ENCODE results near the gene GRID1.

GRID1 gene

GRCh38 chr10:85888004-85888403 lies 478.6 kb downstream of the GRID1 start:
- no peak for TF ChIP-seq YY1 (IDR thresholded peaks at IDR 0.05; ENCODE audit: insufficient read depth, insufficient read length)
- no peak for TF ChIP-seq SUZ12 (IDR thresholded peaks at IDR 0.05; ENCODE audit: extremely low read depth, insufficient read depth, insufficient read length)
- TF ChIP-seq ZNF274 (IDR thresholded peaks at IDR 0.05; ENCODE audit: low read depth, low read length) = no peak
- no peaks in the 10 kb centered on the region for H3K27me3 ChIP-seq (ENCODE audit: insufficient read depth, insufficient read length)
- H3K4me1 ChIP-seq (ENCODE audit: insufficient read depth, insufficient read length) = no peaks in the 10 kb centered on the region
- H3K4me3 ChIP-seq (ENCODE audit: insufficient read length, low read depth) = no peak overlapping the region
- no peaks in the 10 kb centered on the region for H3K9me3 ChIP-seq (ENCODE audit: insufficient read depth, low read length)
- H3K9ac ChIP-seq (ENCODE audit: insufficient read length, low read depth) = no peak overlapping the region
- no peaks in the 10 kb centered on the region for H3K36me3 ChIP-seq (ENCODE audit: insufficient read depth, insufficient read length, low read length)
- no peak for DNase-seq (ENCODE audit: low read depth, low spot score)

GRCh38 chr10:85874208-85874607 lies 492.4 kb downstream of the GRID1 start:
- Histone ChIP-seq H3K36me3 (ENCODE audit: insufficient read depth, insufficient read length, low read length) (no peaks in the 10 kb centered on the region), H3K27me3 (ENCODE audit: insufficient read depth, insufficient read length) (no peaks in the 10 kb centered on the region), H3K9ac (ENCODE audit: insufficient read length, low read depth) (no peak overlapping the region), H3K4me1 (ENCODE audit: insufficient read depth, insufficient read length) (no peaks in the 10 kb centered on the region), H3K4me3 (ENCODE audit: insufficient read length, low read depth) (no peak overlapping the region), H3K9me3 (ENCODE audit: insufficient read depth, low read length) (peaks cover 11% of the 10 kb centered on the region; the same call in 1 of the 2 replicates)
- TF ChIP-seq YY1 (IDR thresholded peaks at IDR 0.05; ENCODE audit: insufficient read depth, insufficient read length) = no peak
- no peak for TF ChIP-seq ZNF274 (IDR thresholded peaks at IDR 0.05; ENCODE audit: low read depth, low read length)
- TF ChIP-seq SUZ12 (IDR thresholded peaks at IDR 0.05; ENCODE audit: extremely low read depth, insufficient read depth, insufficient read length) = no peak
- DNase-seq (ENCODE audit: low read depth, low spot score) = no peak

- Histone ChIP-seq H3K9ac (ENCODE audit: insufficient read length, low read depth) (no peak overlapping the region), H3K27me3 (ENCODE audit: insufficient read depth, insufficient read length) (no peaks in the 10 kb centered on the region), H3K36me3 (ENCODE audit: insufficient read depth, insufficient read length, low read length) (no peaks in the 10 kb centered on the region), H3K4me3 (ENCODE audit: insufficient read length, low read depth) (no peak overlapping the region), H3K9me3 (ENCODE audit: insufficient read depth, low read length) (peaks cover 11% of the 10 kb centered on the region; the same call in 1 of the 2 replicates), H3K4me1 (ENCODE audit: insufficient read depth, insufficient read length) (no peaks in the 10 kb centered on the region)
- DNase-seq (ENCODE audit: low read depth, low spot score) = no peak
- TF ChIP-seq YY1 (IDR thresholded peaks at IDR 0.05; ENCODE audit: insufficient read depth, insufficient read length) (no peak), ZNF274 (IDR thresholded peaks at IDR 0.05; ENCODE audit: low read depth, low read length) (no peak), SUZ12 (IDR thresholded peaks at IDR 0.05; ENCODE audit: extremely low read depth, insufficient read depth, insufficient read length) (no peak)
Observed at GRCh38 chr10:85873063-85873462, 493.5 kb downstream of the GRID1 start.

- DNase-seq (ENCODE audit: low read depth, low spot score) = no peak
- Histone ChIP-seq H3K9me3 (ENCODE audit: insufficient read depth, low read length) (no peaks in the 10 kb centered on the region), H3K4me3 (ENCODE audit: insufficient read length, low read depth) (no peak overlapping the region), H3K36me3 (ENCODE audit: insufficient read depth, insufficient read length, low read length) (no peaks in the 10 kb centered on the region), H3K4me1 (ENCODE audit: insufficient read depth, insufficient read length) (no peaks in the 10 kb centered on the region), H3K9ac (ENCODE audit: insufficient read length, low read depth) (no peak overlapping the region), H3K27me3 (ENCODE audit: insufficient read depth, insufficient read length) (no peaks in the 10 kb centered on the region)
- TF ChIP-seq YY1 (IDR thresholded peaks at IDR 0.05; ENCODE audit: insufficient read depth, insufficient read length) (no peak), SUZ12 (IDR thresholded peaks at IDR 0.05; ENCODE audit: extremely low read depth, insufficient read depth, insufficient read length) (no peak), ZNF274 (IDR thresholded peaks at IDR 0.05; ENCODE audit: low read depth, low read length) (no peak)
Observed at GRCh38 chr10:85868627-85869499, 497.7 kb downstream of the GRID1 start.

- TF ChIP-seq ZNF274 (IDR thresholded peaks at IDR 0.05; ENCODE audit: low read depth, low read length) = no peak
- TF ChIP-seq YY1 (IDR thresholded peaks at IDR 0.05; ENCODE audit: insufficient read depth, insufficient read length) = no peak
- no peak for TF ChIP-seq SUZ12 (IDR thresholded peaks at IDR 0.05; ENCODE audit: extremely low read depth, insufficient read depth, insufficient read length)
Observed at GRCh38 chr10:85864868-85865526, 501.6 kb downstream of the GRID1 start.

GRCh38 chr10:85864173-85864549 lies 502.4 kb downstream of the GRID1 start:
- H3K4me1 ChIP-seq (ENCODE audit: insufficient read depth, insufficient read length) = peaks cover 12% of the 10 kb centered on the region
- H3K36me3 ChIP-seq (ENCODE audit: insufficient read depth, insufficient read length, low read length) = no peaks in the 10 kb centered on the region
- H3K27me3 ChIP-seq (ENCODE audit: insufficient read depth, insufficient read length) = no peaks in the 10 kb centered on the region
- no peak for DNase-seq (ENCODE audit: low read depth, low spot score)
- TF ChIP-seq ZNF274 (IDR thresholded peaks at IDR 0.05; ENCODE audit: low read depth, low read length) = no peak
- TF ChIP-seq SUZ12 (IDR thresholded peaks at IDR 0.05; ENCODE audit: extremely low read depth, insufficient read depth, insufficient read length) = no peak
- no peak for TF ChIP-seq YY1 (IDR thresholded peaks at IDR 0.05; ENCODE audit: insufficient read depth, insufficient read length)
- no peak overlapping the region for H3K9ac ChIP-seq (ENCODE audit: insufficient read length, low read depth)
- H3K4me3 ChIP-seq (ENCODE audit: insufficient read length, low read depth) = no peak overlapping the region
- H3K9me3 ChIP-seq (ENCODE audit: insufficient read depth, low read length) = no peaks in the 10 kb centered on the region

More at GRCh38 chr10:85864868-85865526, 501.6 kb downstream of the GRID1 start:
- no peaks in the 10 kb centered on the region for H3K9me3 ChIP-seq (ENCODE audit: insufficient read depth, low read length)
- no peaks in the 10 kb centered on the region for H3K36me3 ChIP-seq (ENCODE audit: insufficient read depth, insufficient read length, low read length)
- no peaks in the 10 kb centered on the region for H3K27me3 ChIP-seq (ENCODE audit: insufficient read depth, insufficient read length)
- no peak overlapping the region for H3K9ac ChIP-seq (ENCODE audit: insufficient read length, low read depth)
- H3K4me1 ChIP-seq (ENCODE audit: insufficient read depth, insufficient read length) = peaks cover 12% of the 10 kb centered on the region
- H3K4me3 ChIP-seq (ENCODE audit: insufficient read length, low read depth) = no peak overlapping the region
- no peak for DNase-seq (ENCODE audit: low read depth, low spot score)
